Measurements from ENCODE around the gene VCL. TPM values are rescaled to one million over a fixed set of nuclear protein-coding genes. Genes with fewer than 3 reads are reported as not detected.

Gene VCL
- total RNA-seq, 2 experiments from 2014 or later = 18.5 to 19.7 TPM

DNA sequence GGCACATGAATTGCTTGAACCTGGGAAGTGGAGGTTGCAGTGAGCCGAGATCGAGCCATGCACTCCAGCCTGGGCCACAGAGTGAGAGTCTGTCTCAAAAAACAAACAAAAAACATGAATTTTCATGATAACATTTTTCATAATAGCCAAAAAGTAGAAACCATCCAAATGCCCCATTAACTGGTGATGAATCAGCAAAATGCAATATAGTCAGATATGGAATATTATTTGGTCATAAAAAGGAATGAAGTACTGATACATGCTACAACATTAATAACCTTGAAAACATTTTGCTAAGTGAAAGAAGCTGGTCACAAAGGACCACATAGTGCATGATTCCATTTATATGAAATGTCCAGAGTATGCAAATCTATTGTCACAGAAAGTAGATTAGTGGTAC, 24.5 kb upstream of the VCL start:
- Histone ChIP-seq H3K9me3 (ENCODE audit: control insufficient read depth in 1 of 2, insufficient read depth in 1 of 2, low read length in 2 of 2) (peaks cover 0 to 4% of the 10 kb centered on the region in 2 experiments), H3K36me3 (ENCODE audit: insufficient read depth, low read length) (no peaks in the 10 kb centered on the region), H3K27me3 (ENCODE audit: control insufficient read depth in 1 of 2, insufficient read depth in 2 of 2, low read length in 2 of 2) (no peaks in the 10 kb centered on the region), H3K27ac (ENCODE audit: low read depth in 1 of 2, low read length in 2 of 2) (no peak overlapping the region), H3K4me1 (ENCODE audit: insufficient read depth, low read length) (peaks cover 16% of the 10 kb centered on the region), H3K4me3 (ENCODE audit: low read length) (no peak overlapping the region)
- Mint-ChIP-seq H3K36me3 (ENCODE audit: low read depth) (no peaks in the 10 kb centered on the region), H3K9me3 (no peaks in the 10 kb centered on the region), H3K4me3 (peak overlapping the region; percentile 52), H3K27me3 (no peaks in the 10 kb centered on the region), H3K4me1 (ENCODE audit: low read depth) (peaks cover 19% of the 10 kb centered on the region), H3K27ac (peak overlapping the region; percentile 38)
- ATAC-seq (ENCODE audit: poor library complexity) = no peak
- CTCF ChIA-PET = no interaction called here
- DNase-seq = no peak
- intact Hi-C loops (cut with DNase I, micrococcal nuclease) = no loop called here
- TF ChIP-seq, protein P1, sequence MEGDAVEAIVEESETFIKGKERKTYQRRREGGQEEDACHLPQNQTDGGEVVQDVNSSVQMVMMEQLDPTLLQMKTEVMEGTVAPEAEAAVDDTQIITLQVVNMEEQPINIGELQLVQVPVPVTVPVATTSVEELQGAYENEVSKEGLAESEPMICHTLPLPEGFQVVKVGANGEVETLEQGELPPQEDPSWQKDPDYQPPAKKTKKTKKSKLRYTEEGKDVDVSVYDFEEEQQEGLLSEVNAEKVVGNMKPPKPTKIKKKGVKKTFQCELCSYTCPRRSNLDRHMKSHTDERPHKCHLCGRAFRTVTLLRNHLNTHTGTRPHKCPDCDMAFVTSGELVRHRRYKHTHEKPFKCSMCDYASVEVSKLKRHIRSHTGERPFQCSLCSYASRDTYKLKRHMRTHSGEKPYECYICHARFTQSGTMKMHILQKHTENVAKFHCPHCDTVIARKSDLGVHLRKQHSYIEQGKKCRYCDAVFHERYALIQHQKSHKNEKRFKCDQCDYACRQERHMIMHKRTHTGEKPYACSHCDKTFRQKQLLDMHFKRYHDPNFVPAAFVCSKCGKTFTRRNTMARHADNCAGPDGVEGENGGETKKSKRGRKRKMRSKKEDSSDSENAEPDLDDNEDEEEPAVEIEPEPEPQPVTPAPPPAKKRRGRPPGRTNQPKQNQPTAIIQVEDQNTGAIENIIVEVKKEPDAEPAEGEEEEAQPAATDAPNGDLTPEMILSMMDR (IDR thresholded peaks at IDR 0.05) = no peak
- POLR2A ChIA-PET = interaction anchor here (1.5 to 2.4 kb wide), 3 partner anchors 18 to 201 kb away, joined by 3 to 15 read pairs (median 8); partner anchors contain the start of gene VCL

DNA sequence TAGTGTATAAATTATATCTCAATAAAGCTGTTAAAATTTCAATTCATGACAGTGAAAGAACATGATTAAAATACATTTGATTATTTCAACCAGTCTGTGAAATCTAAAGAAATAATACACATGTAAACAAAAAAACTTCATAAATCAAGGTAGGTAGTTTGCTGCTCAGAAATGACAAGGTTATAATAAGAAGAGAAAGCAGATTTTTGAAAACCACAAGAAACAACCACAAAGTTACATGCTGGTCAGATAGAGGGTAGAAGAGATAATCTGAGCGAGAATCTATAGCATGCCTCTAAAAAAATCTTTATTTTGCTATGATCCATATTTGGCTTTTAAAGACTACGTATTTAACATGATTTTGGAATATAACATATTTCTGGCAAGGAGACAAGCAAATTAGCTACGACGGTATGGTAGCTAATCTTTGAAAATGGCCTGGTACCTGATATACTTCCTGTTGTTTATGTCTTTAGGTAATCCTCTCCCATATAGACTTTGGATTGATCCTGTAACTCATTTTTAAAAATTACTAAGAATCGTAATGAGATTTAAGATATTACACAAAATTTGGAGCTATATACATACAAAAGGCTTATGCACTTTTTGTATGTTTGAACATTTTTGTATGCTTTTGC, 23.5 kb upstream of the VCL start:
- ChIA-PET CTCF (interaction anchor here (0.8 to 1.5 kb wide), 4 partner anchors 10 to 34 kb away, joined by 3 to 4 read pairs (median 3); no protein-coding TSS in a partner anchor), POLR2A (interaction anchor here (0.6 to 2.4 kb wide), 8 partner anchors 9 to 202 kb away, joined by 3 to 15 read pairs (median 5); partner anchors contain the start of gene VCL)
- no peaks in the 10 kb centered on the region for H3K9me3 Mint-ChIP-seq
- intact Hi-C loops (cut with DNase I, micrococcal nuclease) = no loop called here
- ATAC-seq (ENCODE audit: poor library complexity) = peak; percentile 69
- H3K27me3 Mint-ChIP-seq = no peaks in the 10 kb centered on the region
- Histone ChIP-seq H3K36me3 (ENCODE audit: insufficient read depth, low read length) (no peaks in the 10 kb centered on the region), H3K4me1 (ENCODE audit: insufficient read depth, low read length) (peaks cover 16% of the 10 kb centered on the region), H3K27ac (ENCODE audit: low read depth in 1 of 2, low read length in 2 of 2) (no peak overlapping the region), H3K4me3 (ENCODE audit: low read length) (peak overlapping the region; percentile 5), H3K27me3 (ENCODE audit: control insufficient read depth in 1 of 2, insufficient read depth in 2 of 2, low read length in 2 of 2) (no peaks in the 10 kb centered on the region), H3K9me3 (ENCODE audit: control insufficient read depth in 1 of 2, insufficient read depth in 1 of 2, low read length in 2 of 2) (peaks cover 0 to 4% of the 10 kb centered on the region in 2 experiments)
- peak overlapping the region; percentile 38 for H3K27ac Mint-ChIP-seq
- peaks cover 19% of the 10 kb centered on the region for H3K4me1 Mint-ChIP-seq (ENCODE audit: low read depth)
- TF ChIP-seq, protein P1 (IDR thresholded peaks at IDR 0.05) = no peak
- no peaks in the 10 kb centered on the region for H3K36me3 Mint-ChIP-seq (ENCODE audit: low read depth)
- peak overlapping the region; percentile 21 for H3K4me3 Mint-ChIP-seq
- DNase-seq = peak in 3 of 14 experiments; percentile 36 to 70 (median 37)

DNA sequence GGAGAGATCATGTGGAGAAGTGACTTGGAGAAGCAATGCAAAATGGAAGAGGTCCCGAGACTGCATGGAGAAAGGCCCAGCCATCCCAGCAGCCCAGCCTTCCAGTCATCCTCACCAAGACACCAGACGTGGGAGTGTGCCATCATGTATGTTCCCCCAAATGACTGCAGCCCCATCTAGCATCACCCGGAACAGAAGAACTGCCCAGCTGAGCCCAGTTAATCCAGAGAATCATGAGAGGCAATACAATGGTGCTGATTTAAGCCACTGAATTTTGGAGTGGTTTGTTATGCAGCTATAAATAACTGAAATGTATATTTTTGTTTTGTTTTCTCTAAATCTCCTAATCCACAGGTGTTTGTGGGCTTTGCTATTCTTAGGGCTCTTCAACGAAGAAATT, 22.5 kb upstream of the VCL start:
- POLR2A ChIA-PET = interaction anchor here (1.3 to 2.4 kb wide), 4 partner anchors 8 to 19 kb away, joined by 4 to 15 read pairs (median 8); no protein-coding TSS in a partner anchor
- H3K27me3 ChIP-seq (ENCODE audit: control insufficient read depth in 1 of 2, insufficient read depth in 2 of 2, low read length in 2 of 2) = no peaks in the 10 kb centered on the region
- Mint-ChIP-seq H3K27me3 (no peaks in the 10 kb centered on the region), H3K36me3 (ENCODE audit: low read depth) (no peaks in the 10 kb centered on the region), H3K27ac (no peak overlapping the region), H3K4me3 (no peak overlapping the region), H3K9me3 (no peaks in the 10 kb centered on the region), H3K4me1 (ENCODE audit: low read depth) (peaks cover 19% of the 10 kb centered on the region)
- TF ChIP-seq, protein P1 (IDR thresholded peaks at IDR 0.05) = no peak
- peaks cover 16% of the 10 kb centered on the region for H3K4me1 ChIP-seq (ENCODE audit: insufficient read depth, low read length)
- DNase-seq = no peak
- no peaks in the 10 kb centered on the region for H3K36me3 ChIP-seq (ENCODE audit: insufficient read depth, low read length)
- peaks cover 0 to 4% of the 10 kb centered on the region in 2 experiments for H3K9me3 ChIP-seq (ENCODE audit: control insufficient read depth in 1 of 2, insufficient read depth in 1 of 2, low read length in 2 of 2)
- intact Hi-C loops (cut with DNase I, micrococcal nuclease) = no loop called here
- no peak overlapping the region for H3K4me3 ChIP-seq (ENCODE audit: low read length)
- CTCF ChIA-PET = interaction anchor here (1.4 to 1.5 kb wide), 2 partner anchors 19 to 33 kb away, joined by 3 read pairs; no protein-coding TSS in a partner anchor
- H3K27ac ChIP-seq (ENCODE audit: low read depth in 1 of 2, low read length in 2 of 2) = no peak overlapping the region
- no peak for ATAC-seq (ENCODE audit: poor library complexity)

Measured in CD4-positive, alpha-beta T cell (primary cell).